IPS DF 4.7 (cell line): Measurements from ENCODE around the gene PRKAR1B.
"Not testable (repeated sequence)": the region's sequence is repeated elsewhere in the genome, so short reads cannot be mapped to it uniquely, and the experiment has no call there.

Experiments
- DNase-seq: peaks from one replicate; pipeline ENCODE4 v3.0.0-alpha.2; 2013; ENCODE audit warnings: low spot score; ENCODE audit errors: extremely low read depth

PRKAR1B gene

GRCh38 chr7:757741-758163 is 30.7 kb upstream of the PRKAR1B start:
- DNase-seq: no peak

- no peak for DNase-seq
Measured at GRCh38 chr7:756928-757560, 30.0 kb upstream of the PRKAR1B start.

- no peak for DNase-seq
Measured at GRCh38 chr7:756231-756927, 29.3 kb upstream of the PRKAR1B start.

- no peak for DNase-seq
Measured at GRCh38 chr7:755413-755805, 28.3 kb upstream of the PRKAR1B start.

GRCh38 chr7:754531-755412 is 27.7 kb upstream of the PRKAR1B start:
- DNase-seq: no peak

- DNase-seq: no peak
Measured at GRCh38 chr7:753190-753589, 26.1 kb upstream of the PRKAR1B start.

GRCh38 chr7:752256-752655 is 25.2 kb upstream of the PRKAR1B start:
- DNase-seq: not testable (repeated sequence)

- DNase-seq: no peak
Measured at GRCh38 chr7:751826-752225, 24.7 kb upstream of the PRKAR1B start.

- no peak for DNase-seq
Measured at GRCh38 chr7:750111-750905, 23.2 kb upstream of the PRKAR1B start.

GRCh38 chr7:749140-749551 is 22.1 kb upstream of the PRKAR1B start:
- no peak for DNase-seq

GRCh38 chr7:748446-748845 is 21.4 kb upstream of the PRKAR1B start:
- no peak for DNase-seq

GRCh38 chr7:747186-747585 is 20.1 kb upstream of the PRKAR1B start:
- no peak for DNase-seq

- DNase-seq: no peak
Measured at GRCh38 chr7:746155-747061, 19.3 kb upstream of the PRKAR1B start.

- DNase-seq: no peak
Measured at GRCh38 chr7:745431-746154, 18.5 kb upstream of the PRKAR1B start.

- no peak for DNase-seq
Measured at GRCh38 chr7:744854-745430, 17.9 kb upstream of the PRKAR1B start.

- not testable (repeated sequence) for DNase-seq
Measured at GRCh38 chr7:744128-744520, 17.0 kb upstream of the PRKAR1B start.

GRCh38 chr7:743341-744127 is 16.5 kb upstream of the PRKAR1B start:
- not testable (repeated sequence) for DNase-seq

- no peak for DNase-seq
Measured at GRCh38 chr7:742791-743190, 15.7 kb upstream of the PRKAR1B start.
